Glomerular visceral epithelial cell (primary cell): Measurements from ENCODE around the gene TRERF1.

Experiments used
- DNase-seq: peaks from one replicate; pipeline ENCODE4 v3.0.0-alpha.2; 2016; ENCODE audit errors: extremely low spot score

TRERF1 gene

GRCh38 chr6:42304053-42304712 is 147.5 kb downstream of the TRERF1 start:
- no peak for DNase-seq

GRCh38 chr6:42302411-42302810 is 149.3 kb downstream of the TRERF1 start:
- DNase-seq: no peak

GRCh38 chr6:42301986-42302385 is 149.7 kb downstream of the TRERF1 start:
- DNase-seq: no peak

GRCh38 chr6:42300701-42301100 is 151.0 kb downstream of the TRERF1 start:
- peak; percentile 32 for DNase-seq

GRCh38 chr6:42300185-42300584 is 151.5 kb downstream of the TRERF1 start:
- no peak for DNase-seq

- DNase-seq: no peak
These were observed 154.1 kb downstream of the TRERF1 start for GRCh38 chr6:42297661-42298060.

GRCh38 chr6:42296614-42297013 is 155.1 kb downstream of the TRERF1 start:
- DNase-seq: no peak

GRCh38 chr6:42295677-42296076 is 156.0 kb downstream of the TRERF1 start:
- no peak for DNase-seq

GRCh38 chr6:42295181-42295580 is 156.5 kb downstream of the TRERF1 start:
- no peak for DNase-seq

- DNase-seq: peak; percentile 78
These were observed 157.0 kb downstream of the TRERF1 start for GRCh38 chr6:42294759-42295158.

GRCh38 chr6:42293386-42293977 is 158.2 kb downstream of the TRERF1 start:
- DNase-seq: no peak

GRCh38 chr6:42292004-42292740 is 159.6 kb downstream of the TRERF1 start:
- DNase-seq: peak; percentile 29

- DNase-seq: no peak
These were observed 164.0 kb downstream of the TRERF1 start for GRCh38 chr6:42287756-42288155.

- no peak for DNase-seq
These were observed 170.2 kb downstream of the TRERF1 start for GRCh38 chr6:42281570-42281969.

- DNase-seq: no peak
These were observed 170.7 kb downstream of the TRERF1 start for GRCh38 chr6:42280966-42281533.

- DNase-seq: no peak
These were observed 171.6 kb downstream of the TRERF1 start for GRCh38 chr6:42279966-42280629.

GRCh38 chr6:42279144-42279781 is 172.5 kb downstream of the TRERF1 start:
- peak; percentile 66 for DNase-seq

GRCh38 chr6:42278131-42278853 is 173.4 kb downstream of the TRERF1 start:
- no peak for DNase-seq

GRCh38 chr6:42276034-42276890 is 175.5 kb downstream of the TRERF1 start:
- DNase-seq: no peak
